K562 (cell line): Measurements from ENCODE around the gene OSBPL3. TPM values are rescaled to one million over a fixed set of nuclear protein-coding genes. Genes with fewer than 3 reads are reported as not detected.
A peak's percentile ranks its signal among the peaks of the same experiment; 100 is the strongest.

ENCODE experiments used
- ATAC-seq: fragments of 200-7000 bp; cut with Tn5 transposase; 3 replicates; pipeline ENCODE4 v1.9.1; 2020; ENCODE audit warnings: moderate library complexity
- BruUV-seq: library from RNA; stranded (reverse); fragments of 400-500 nt; replicated peaks from 2 replicates; lab custom pipeline; 2021; lab: Mats Ljungman, UMichigan
- CTCF ChIA-PET: fragments of 300-600 bp; formaldehyde crosslinking; extraction: SDS; loops from one replicate; lab custom pipeline; 2021; ENCODE audit warnings: low intra/inter-chr PET ratio; lab: Yijun Ruan, JAX
- POLR2A ChIA-PET: fragments of 300-600, 350-650 bp; sonication (Branson Sonifier 250); formaldehyde crosslinking; extraction: SDS; loops from one replicate; lab custom pipeline; 2021; ENCODE audit warnings: antibody characterized with exemption, inconsistent platforms; lab: Yijun Ruan, JAX
- DNase-seq, 4 experiments: peaks; one replicate each; pipeline versions ENCODE4 v3.0.0 to v3.0.0-alpha.2; 2011 to 2018; ENCODE audit warnings: low spot score in 3 of 4, mixed read lengths in 3 of 4; ENCODE audit errors: extremely low read depth in 1 of 4
- FAIRE-seq: peaks from 2 replicates; lab custom pipeline; 2011; peaks lifted over from hg19 to GRCh38; lab: Jason Lieb, UNC
- H2AFZ ChIP-seq: 2 replicates; pipeline ENCODE4 v1.6.0; 2011; ENCODE audit warnings: low read depth, low read length, control low read depth, inconsistent platforms
- H3K27ac ChIP-seq: fragments of 200-600 bp; 3 replicates; pipeline ENCODE4 v1.8.0; 2011; ENCODE audit warnings: low read depth, mild to moderate bottlenecking, control low read depth, inconsistent platforms, low read length, moderate library complexity, mixed read lengths; ENCODE audit errors: extremely low read depth
- H3K27me3 ChIP-seq, 2 experiments: fragments of 300-600 bp in 1 of 2; 2 replicates in 1 of 2; 3 replicates in 1 of 2; pipeline versions ENCODE4 v1.6.0 to v1.8.0; 2011; ENCODE audit warnings: inconsistent platforms in 2 of 2, low read length in 2 of 2, mild to moderate bottlenecking in 1 of 2, mixed read lengths in 1 of 2, moderate library complexity in 1 of 2; ENCODE audit not compliant: control insufficient read depth in 2 of 2, insufficient read depth in 2 of 2
- H3K36me3 ChIP-seq: fragments of 300-600 bp; 3 replicates; pipeline ENCODE4 v1.8.0; 2011; ENCODE audit warnings: mild to moderate bottlenecking, low read length, inconsistent platforms; ENCODE audit not compliant: control insufficient read depth, insufficient read depth
- H3K4me1 ChIP-seq, 2 experiments: fragments of 200-600 bp in 1 of 2; replicated peaks in 1 of 2; 2 replicates in 1 of 2; 3 replicates in 1 of 2; pipeline versions ENCODE4 v1.5.1 to v1.8.0; 2011; ENCODE audit warnings: inconsistent platforms in 2 of 2, low read length in 2 of 2, mild to moderate bottlenecking in 1 of 2, mixed read lengths in 1 of 2, moderate library complexity in 1 of 2; ENCODE audit not compliant: control insufficient read depth in 2 of 2, insufficient read depth in 2 of 2
- H3K4me2 ChIP-seq: 2 replicates; pipeline ENCODE4 v1.6.1; 2011; ENCODE audit warnings: low read length, control low read depth, inconsistent platforms, mixed read lengths; ENCODE audit not compliant: insufficient read depth
- H3K4me3 ChIP-seq: fragments of 200-600 bp; sonication (generic), shearing (Covaris generic); 2 replicates; pipeline ENCODE4 v1.5.1; 2016; ENCODE audit warnings: control low read depth, inconsistent platforms
- H3K79me2 ChIP-seq: fragments of 200-600 bp; 3 replicates; pipeline ENCODE4 v1.8.0; 2011; ENCODE audit warnings: low read length, inconsistent platforms; ENCODE audit not compliant: control insufficient read depth, insufficient read depth
- H3K9ac ChIP-seq, 2 experiments: 2 replicates each; pipeline versions ENCODE4 v1.6.0 to v1.6.1; 2011; ENCODE audit warnings: low read depth in 2 of 2, low read length in 2 of 2, control low read depth in 1 of 2, inconsistent platforms in 1 of 2, mild to moderate bottlenecking in 1 of 2, mixed read lengths in 1 of 2; ENCODE audit not compliant: insufficient read depth in 1 of 2
- H3K9me1 ChIP-seq: one replicate; pipeline ENCODE4 v1.6.0; 2011; ENCODE audit warnings: inconsistent platforms, mild to moderate bottlenecking, low read length, moderate library complexity; ENCODE audit not compliant: control insufficient read depth, insufficient read depth
- H3K9me3 ChIP-seq: replicated peaks from 2 replicates; pipeline ENCODE4 v1.5.1; 2011; ENCODE audit warnings: low read depth, low read length, inconsistent platforms; ENCODE audit not compliant: control insufficient read depth, insufficient read depth
- H4K20me1 ChIP-seq: replicated peaks from 2 replicates; pipeline ENCODE4 v1.6.1; 2011; ENCODE audit warnings: low read length, inconsistent platforms, mixed read lengths; ENCODE audit not compliant: control insufficient read depth, insufficient read depth
- CEBPG ChIP-seq, 3 experiments: fragments of 200-800 bp in 1 of 3; sonication (Bioruptor generic) in 1 of 3; sonication (generic) in 1 of 3; formaldehyde crosslinking in 1 of 3; IDR thresholded peaks in 2 of 3; conservative IDR thresholded peaks in 1 of 3; 2 replicates each; pipeline versions ENCODE4 v1.6.1 to v1.8.0; 2016 to 2022; ENCODE audit warnings: missing compliant biosample characterization in 2 of 3, missing genetic modification characterization in 2 of 3, mild to moderate bottlenecking in 1 of 3, missing genetic modification reagents in 1 of 3
- JUNB ChIP-seq: fragments of 450-650 bp; formaldehyde crosslinking; conservative IDR thresholded peaks from 2 replicates; pipeline ENCODE4 v1.4.0; 2020; ENCODE audit warnings: mild to moderate bottlenecking
- KDM1A ChIP-seq, 2 experiments: fragments of 450-650 bp; IDR thresholded peaks; 2 replicates each; pipeline ENCODE4 v1.6.1; 2016; ENCODE audit warnings: mild to moderate bottlenecking in 2 of 2
- WGBS: fragments of 100-300 bp; shearing (Covaris generic); methylation state at CpG from one replicate; pipeline ENCODE4 v1.1.6; 2016; ENCODE audit warnings: low coverage, mixed read lengths; ENCODE audit not compliant: insufficient coverage; ENCODE audit errors: missing lambda C conversion rate; 5-methylcytosine and 5-hydroxymethylcytosine counted together
- in situ Hi-C: fragments of 300-500 bp; cut with MboI; formaldehyde crosslinking; loops from 4 replicates; pipeline ENCODE4 v1.15.0; 2018; ENCODE audit warnings: inconsistent platforms, mixed read lengths
- intact Hi-C: fragments of 100-400 bp; cut with micrococcal nuclease; formaldehyde crosslinking; loops from 2 replicates; pipeline ENCODE4 v1.14.2; 2022
- polyA plus RNA-seq, 8 experiments: library from polyadenylated mRNA; depleted of rRNA in 4 of 8; stranded (reverse) in 5 of 8; unstranded in 3 of 8; fragments of >200 nt; fragmentation: Nextera tagmentation in 2 of 8; fragmentation: Illumina TruSeq in 1 of 8; extraction: Ambion mirVana in 2 of 8; extraction: Trizol in 1 of 8; gene quantifications; 2 replicates each; pipeline versions ENCODE4 v1.2.1 to v1.2.3, GENCODE V29; 2011 to 2014; ENCODE audit warnings: inconsistent platforms in 1 of 8, missing spikeins in 1 of 8
- total RNA-seq, 7 experiments: library from RNA; depleted of rRNA in 6 of 7; stranded (reverse); fragments of >200 nt in 6 of 7; fragmentation: Illumina TruSeq in 2 of 7; extraction: Trizol in 2 of 7; gene quantifications; 2 replicates each; pipeline versions ENCODE4 v1.2.1 to v1.2.3, GENCODE V29; 2011 to 2021; ENCODE audit warnings: low replicate concordance in 1 of 7

OSBPL3 gene
- total and polyA plus RNA-seq, 9 of the 15 experiments (the other 6 are each of a cell fraction or from before 2014, with no cell fraction given), result 4.8 to 37.2 (median 26.5) TPM

GRCh38 chr7:24902276-24902675, 77.7 kb downstream of the OSBPL3 start (continued):
- TF ChIP-seq CEBPG (CRISPR knock-in tag; IDR thresholded peaks at IDR 0.05), result no peak
- TF ChIP-seq CEBPG (tag; conservative IDR thresholded peaks at IDR 0.05 in 1 of 2, IDR thresholded peaks at IDR 0.05 in 1 of 2), result 0 out of 4 replicates have a peak, but pooled peaks of 1 of the 2 experiments have one; percentile 30
- TF ChIP-seq, all 486 proteins: peak for 2

DNA sequence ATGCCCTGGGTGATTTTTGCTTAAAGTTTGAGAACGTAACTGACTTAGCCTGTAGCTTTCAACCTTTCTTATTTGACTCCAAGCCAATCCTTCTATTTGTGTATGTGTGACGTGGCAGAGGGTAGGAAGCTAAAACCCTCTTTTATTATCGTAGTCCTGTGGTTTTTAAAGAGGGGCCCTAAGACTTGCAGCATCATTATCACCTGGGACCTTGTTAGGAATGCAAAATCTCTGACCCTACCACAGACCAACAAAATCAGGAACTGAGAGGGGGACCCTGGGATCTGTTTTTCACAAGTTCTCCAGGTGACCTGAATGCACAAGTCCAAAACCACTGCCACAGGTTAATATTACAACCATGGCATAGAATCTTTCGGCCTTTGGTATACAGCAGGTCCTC, 80.1 kb downstream of the OSBPL3 start:
- no peak overlapping the region for H3K9ac ChIP-seq
- no peak for FAIRE-seq
- H3K9me1 ChIP-seq, result no peaks in the 10 kb centered on the region
- peaks cover 87% of the 10 kb centered on the region for H3K79me2 ChIP-seq
- 0 out of 4 replicates have a peak, but pooled peaks of 1 of the 2 experiments have one; percentile 9 for TF ChIP-seq KDM1A (IDR thresholded peaks at IDR 0.05)
- no peak for TF ChIP-seq JUNB
- TF ChIP-seq, all 486 proteins: peak for 1
- no peak for ATAC-seq
- H3K27ac ChIP-seq, result no peak overlapping the region
- no peaks in the 10 kb centered on the region for H4K20me1 ChIP-seq
- no peak for DNase-seq
- intact Hi-C loops (loop anchor here (5.0 kb wide), 1 partner anchor 192 kb away; no protein-coding TSS in a partner anchor), in situ Hi-C loops (no loop called here)
- H3K27me3 ChIP-seq, result no peaks in the 10 kb centered on the region
- H3K4me1 ChIP-seq, result peaks cover 9 to 60% of the 10 kb centered on the region in 2 experiments
- H3K4me3 ChIP-seq, result no peak overlapping the region
- 69% methylated on average over 4 of the region's 4 CpGs for WGBS
- ChIA-PET CTCF (no interaction called here), POLR2A (interaction anchor here (1.1 to 1.5 kb wide), 2 partner anchors 11 to 114 kb away, joined by 5 to 6 read pairs; no protein-coding TSS in a partner anchor)
- H3K4me2 ChIP-seq, result no peak overlapping the region
- H3K9me3 ChIP-seq, result no peaks in the 10 kb centered on the region
- H2AFZ ChIP-seq, result no peak overlapping the region
- no peaks in the 10 kb centered on the region for H3K36me3 ChIP-seq
- no TSS peak for BruUV-seq
